Activated naive CD4-positive, alpha-beta T cell treated with Interleukin-2 at 50 U/mL for 16 hours (primary cell): Measurements from ENCODE around the gene EHD2.
"Not testable (repeated sequence)": the region's sequence is repeated elsewhere in the genome, so short reads cannot be mapped to it uniquely, and the experiment has no call there.

Experiments
- DNase-seq: peaks from one replicate; pipeline ENCODE4 v3.0.0-alpha.2; 2020

The EHD2 gene

DNA sequence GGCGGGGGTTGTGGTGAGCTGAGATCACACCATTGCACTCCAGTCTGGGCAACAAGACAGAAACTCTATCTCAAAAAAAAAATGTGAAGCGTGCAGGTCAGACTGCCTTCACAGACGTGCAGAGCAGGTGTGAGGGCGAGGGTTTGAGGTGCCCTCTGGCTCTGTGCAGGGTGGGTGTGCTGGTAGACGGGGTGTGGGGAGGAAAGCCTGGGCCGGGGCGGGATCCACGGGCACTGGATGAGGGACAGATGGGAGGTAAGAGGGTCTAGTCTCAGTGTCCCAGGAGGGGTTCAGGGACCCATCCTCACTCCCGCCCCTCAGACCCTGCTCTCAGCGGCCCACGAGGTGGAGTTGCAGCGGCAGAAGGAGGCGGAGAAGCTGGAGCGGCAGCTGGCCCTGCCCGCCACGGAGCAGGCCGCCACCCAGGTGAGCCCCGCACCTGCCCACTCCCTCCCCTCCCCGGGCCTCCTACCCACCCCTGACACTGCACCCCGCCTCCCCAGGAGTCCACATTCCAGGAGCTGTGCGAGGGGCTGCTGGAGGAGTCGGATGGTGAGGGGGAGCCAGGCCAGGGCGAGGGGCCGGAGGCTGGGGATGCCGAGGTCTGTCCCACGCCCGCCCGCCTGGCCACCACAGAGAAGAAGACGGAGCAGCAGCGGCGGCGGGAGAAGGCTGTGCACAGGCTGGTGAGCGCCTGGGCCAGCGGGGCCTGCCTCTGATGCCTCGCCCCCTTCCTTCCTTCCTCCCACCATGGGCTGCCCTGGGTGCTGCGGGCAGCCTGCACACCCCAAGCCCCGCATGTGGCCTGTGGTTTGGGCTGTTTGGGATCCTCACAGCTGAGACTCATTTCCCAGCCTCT is 41.2 kb downstream of the EHD2 start:
- no peak for DNase-seq

DNA sequence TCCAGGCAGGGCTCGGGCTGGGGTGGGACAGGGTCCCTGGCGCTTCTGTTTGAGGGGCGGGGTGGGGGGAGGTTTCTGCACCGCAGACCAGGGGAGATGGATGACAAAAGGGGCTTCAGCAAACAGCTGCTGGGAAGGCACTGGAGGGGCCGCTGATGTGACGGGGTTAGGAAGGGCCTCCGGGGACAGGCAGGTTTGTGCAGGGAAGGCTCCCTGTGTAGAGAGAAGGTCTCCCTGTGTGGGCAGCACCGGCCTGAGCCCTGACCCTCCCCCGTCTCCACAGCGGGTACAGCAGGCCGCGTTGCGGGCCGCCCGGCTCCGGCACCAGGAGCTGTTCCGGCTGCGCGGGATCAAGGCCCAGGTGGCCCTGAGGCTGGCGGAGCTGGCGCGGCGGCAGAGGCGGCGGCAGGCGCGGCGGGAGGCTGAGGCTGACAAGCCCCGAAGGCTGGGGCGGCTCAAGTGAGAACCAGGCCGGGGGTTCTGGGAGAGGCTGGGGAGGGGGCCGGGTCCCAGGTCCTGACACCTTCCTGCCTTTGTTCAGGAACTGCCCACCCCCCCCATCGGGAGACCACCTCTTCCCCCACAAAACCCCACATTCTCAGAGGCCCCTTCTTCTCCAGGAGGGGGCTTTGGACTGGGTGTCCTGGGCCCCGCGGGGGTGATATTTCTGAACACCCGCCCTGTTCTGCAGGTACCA is 42.0 kb downstream of the EHD2 start:
- DNase-seq: no peak

DNA sequence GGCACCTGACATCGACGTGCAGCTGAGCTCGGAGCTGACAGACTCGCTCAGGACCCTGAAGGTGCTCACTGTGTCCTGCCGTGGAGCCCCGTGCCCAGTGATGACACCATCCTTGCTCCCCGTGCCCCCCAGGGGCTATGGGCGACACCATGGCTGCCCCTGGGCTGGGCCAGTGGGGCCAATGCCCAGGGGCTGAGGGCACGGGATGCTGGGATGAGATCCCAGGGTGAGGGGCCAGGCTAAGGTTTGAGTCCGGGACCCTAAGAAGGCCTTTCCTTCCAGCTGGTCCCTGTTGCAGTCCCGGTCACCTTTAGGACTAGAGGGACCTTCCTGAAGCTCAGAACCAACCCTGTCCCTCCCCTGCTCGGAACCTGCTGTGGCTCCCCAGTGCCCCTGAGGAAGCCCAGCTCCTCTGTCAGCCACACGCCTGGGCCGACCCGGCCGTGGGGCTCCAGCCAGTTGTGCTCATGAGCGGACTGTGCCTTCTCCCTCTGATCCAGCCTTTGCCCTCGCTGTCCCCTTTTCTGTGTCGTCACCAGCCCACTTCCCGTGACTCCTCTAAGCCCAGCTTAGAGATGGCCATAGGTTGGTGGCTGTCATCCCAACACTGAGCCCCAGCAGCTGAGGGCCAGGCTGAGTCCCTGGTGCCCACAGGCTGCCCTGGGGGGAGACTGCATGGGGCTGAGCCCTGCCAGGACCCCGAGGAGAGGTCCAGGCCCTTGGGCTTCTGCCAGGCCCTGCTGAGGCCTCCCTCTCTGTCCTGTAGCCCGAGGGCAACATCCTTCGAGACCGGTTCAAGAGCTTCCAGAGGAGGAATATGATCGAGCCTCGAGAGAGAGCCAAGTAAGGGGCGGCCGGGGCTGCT is 42.8 kb downstream of the EHD2 start:
- DNase-seq: no peak

DNA sequence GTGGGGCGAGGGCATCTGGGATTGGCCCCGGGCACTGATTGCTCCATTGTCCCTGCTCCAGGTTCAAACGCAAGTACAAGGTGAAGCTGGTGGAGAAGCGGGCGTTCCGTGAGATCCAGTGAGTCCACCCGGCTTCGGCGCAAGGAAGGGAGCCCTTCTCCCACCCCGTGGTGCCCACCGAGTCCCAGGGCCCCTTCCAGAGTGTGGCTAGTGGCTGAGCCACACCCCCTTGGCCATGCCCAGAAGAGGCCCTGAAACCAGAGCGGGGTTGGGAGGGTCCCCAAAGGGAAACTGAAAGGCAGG is 43.4 kb downstream of the EHD2 start:
- no peak for DNase-seq

DNA sequence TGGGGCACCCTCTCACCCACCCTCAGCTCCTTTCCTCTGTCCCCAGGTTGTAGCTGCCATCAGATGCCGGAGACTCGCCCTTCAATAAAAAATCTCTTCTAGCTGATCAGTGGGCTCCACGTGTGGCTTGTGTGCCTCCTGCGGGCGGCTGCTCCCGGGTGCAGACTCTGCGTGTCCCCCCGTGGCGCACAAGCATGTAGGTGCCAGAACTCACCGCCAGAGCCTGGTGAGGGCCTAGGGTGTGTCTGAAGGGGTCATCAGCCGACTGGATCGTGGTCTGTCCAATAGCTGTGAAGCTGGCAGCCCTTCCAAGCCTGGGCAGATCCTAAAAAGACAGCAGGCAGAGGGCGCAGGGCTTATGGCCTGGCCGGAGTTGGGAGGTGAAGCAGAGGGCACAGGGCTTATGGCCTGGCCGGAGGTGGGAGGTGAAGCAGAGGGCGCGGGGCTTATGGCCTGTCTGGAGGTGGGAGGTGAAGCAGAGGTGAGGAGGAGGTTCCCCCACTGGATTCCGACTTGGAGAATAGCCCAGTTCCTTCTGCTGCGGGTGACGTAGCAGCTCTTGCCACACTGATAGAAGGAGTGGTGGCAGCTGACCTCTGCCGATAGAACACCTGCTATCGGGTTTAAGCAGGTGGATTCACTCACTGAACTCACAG is 43.9 kb downstream of the EHD2 start:
- DNase-seq: no peak

DNA sequence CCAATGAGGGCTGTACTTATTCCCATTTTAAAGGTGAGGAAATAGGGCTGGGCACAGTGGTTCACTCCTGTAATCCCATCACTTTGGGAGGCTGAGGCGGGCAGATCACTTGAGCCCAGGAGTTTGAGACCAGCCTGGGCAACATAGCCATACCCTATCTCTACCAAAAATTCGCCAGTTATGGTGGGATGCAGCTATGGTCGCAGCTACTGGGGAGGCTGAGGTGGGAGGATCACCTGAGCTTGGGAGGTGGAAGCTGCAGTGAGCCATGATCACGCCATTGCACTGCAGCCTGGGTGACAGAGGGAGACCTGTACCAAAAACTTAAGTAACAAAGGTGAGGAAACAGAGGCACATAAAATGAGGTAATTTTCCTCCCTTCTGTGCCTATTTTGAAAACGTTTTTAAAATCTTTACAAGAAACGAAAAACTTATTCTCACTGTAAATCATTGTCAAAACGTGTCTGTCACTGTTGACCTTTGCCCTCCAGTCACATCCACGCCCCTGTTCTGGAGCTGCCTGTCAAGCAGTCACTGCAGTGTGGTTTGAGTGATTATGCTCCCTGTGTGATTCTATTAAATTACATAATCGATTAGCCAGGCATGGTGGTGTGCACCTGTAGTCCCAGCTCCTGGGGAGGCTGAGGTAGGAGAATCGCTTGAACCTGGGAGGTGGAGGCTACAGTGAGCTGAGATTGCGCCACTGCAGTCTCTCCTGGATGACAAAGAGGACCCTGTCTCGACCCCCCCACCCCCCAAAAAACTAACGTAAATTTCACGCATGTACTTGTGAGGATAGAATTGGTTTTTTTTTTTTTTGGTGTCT is 44.6 kb downstream of the EHD2 start:
- DNase-seq: no peak

DNA sequence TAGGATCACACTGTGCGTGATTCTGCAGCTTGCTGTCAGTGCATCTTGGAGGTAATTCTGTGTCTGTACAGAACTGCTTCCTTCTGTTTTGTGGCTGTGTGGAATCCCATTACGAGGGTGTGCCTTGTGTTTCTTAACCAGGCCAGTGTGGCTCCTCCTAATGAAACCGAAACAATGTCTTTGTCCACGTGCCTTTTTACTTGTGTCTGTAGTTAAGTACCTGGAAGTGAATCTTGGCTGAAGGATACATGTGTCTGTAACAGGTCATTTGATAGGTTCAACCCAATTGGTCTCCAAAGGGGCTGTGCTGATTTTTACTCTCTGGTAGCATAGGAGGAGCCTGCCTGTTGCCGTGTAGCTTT is 45.2 kb downstream of the EHD2 start:
- no peak for DNase-seq

DNA sequence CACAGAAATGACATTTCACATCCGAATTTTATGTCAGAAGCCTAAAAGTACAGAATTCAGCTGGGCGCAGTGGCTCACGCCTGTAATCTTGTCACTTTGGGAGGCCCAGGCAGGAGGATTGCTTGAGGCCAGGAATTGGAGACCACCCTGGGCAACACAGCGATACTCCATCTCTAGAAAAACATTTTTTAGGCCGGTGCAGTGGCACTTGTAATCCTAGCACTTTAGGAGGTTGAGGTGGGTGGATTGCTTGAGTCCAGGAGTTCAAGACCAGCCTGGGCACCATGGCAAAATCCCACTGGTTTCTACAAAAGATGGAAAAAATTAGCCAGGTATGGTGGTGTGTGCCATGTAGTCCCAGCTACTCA is 47.4 kb downstream of the EHD2 start:
- DNase-seq: no peak

DNA sequence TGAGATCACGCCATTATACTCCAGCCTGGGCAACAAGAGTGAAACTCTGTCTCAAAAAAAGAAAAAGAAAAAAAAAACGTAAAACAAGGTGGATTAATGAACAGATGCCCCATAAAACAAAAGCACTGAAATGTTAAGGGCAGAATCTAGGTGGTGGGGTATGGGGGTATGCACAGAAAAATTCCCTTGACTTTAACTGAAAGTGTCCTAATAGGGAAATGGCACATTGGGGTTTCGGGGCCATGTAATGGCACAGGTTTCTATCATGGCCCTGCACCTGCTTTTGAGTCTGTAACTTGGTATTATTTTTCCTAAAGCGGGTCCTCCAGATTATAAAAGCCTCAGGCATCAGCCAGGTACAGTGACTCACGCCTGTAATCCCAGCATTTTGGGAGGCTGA is 48.3 kb downstream of the EHD2 start:
- DNase-seq: no peak

DNA sequence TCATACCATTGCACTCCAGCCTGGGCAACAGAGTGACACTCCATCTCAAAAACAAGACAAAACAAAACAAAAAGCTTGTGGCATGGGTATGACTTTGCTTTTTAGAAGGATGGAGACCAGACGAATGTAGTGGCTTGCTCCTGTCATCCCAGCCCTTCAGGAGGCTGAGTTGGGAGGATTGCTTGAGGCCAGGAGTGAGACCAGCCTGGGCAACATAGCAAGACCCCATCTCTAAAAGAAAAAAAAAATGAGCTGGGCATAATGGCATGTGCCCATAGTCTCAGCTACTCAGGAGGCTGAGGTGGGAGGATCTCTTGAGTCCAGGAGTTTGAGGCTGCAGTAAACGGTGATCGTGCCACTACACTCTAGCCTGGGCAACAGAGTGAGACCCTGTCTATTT is 48.9 kb downstream of the EHD2 start:
- no peak for DNase-seq

DNA sequence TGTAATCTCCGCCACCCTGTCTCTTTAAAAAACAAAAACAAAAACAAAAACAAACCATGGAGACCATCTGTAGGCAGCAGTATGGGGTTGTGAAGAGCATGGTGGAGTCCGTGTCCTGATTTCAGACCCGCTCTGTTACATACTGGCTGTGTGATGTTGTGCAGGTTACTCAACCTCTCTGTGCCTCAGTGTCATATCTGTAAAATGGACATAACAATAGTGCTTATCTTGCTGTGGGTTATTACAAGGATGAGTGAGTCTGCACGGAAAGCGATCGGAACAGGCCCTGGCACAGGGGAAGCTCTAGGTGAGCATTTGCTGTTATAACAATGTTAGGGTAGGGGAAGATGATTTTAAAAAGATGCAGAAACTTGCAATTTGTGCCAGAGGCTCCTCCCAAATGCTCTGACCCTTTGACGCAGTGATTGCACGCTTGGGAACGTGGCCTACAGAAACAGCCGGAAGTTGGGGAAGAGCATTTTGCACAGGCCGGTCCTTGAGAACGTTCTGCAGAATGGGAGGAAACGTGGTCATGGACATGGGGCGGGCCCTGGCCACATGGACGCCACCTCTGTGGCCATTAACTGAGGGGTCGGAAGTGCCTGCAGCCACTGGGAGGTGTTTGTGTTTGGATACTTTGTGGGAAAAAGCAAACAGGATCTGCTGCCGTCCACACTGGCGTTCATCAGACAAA is 49.5 kb downstream of the EHD2 start:
- no peak for DNase-seq

DNA sequence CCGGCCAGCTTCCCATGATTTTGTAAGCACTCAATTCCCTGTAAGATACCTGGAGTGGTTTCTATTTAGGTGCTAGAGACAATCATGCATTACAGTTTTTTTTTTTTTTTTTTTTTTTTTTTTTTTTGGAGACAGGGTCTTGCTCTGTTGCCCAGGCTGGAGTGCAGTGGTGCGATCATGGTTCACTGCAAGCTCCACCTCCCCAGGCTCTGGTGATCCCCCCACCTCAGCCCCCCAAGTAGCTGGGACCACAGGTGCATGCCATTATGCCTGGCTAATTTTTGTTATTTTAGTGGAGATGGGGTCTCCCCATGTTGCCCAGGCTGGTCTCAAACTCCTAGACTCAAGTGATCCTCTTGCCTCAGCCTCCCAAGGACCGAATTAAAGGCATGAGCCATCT is 51.5 kb downstream of the EHD2 start:
- not testable (repeated sequence) for DNase-seq

DNA sequence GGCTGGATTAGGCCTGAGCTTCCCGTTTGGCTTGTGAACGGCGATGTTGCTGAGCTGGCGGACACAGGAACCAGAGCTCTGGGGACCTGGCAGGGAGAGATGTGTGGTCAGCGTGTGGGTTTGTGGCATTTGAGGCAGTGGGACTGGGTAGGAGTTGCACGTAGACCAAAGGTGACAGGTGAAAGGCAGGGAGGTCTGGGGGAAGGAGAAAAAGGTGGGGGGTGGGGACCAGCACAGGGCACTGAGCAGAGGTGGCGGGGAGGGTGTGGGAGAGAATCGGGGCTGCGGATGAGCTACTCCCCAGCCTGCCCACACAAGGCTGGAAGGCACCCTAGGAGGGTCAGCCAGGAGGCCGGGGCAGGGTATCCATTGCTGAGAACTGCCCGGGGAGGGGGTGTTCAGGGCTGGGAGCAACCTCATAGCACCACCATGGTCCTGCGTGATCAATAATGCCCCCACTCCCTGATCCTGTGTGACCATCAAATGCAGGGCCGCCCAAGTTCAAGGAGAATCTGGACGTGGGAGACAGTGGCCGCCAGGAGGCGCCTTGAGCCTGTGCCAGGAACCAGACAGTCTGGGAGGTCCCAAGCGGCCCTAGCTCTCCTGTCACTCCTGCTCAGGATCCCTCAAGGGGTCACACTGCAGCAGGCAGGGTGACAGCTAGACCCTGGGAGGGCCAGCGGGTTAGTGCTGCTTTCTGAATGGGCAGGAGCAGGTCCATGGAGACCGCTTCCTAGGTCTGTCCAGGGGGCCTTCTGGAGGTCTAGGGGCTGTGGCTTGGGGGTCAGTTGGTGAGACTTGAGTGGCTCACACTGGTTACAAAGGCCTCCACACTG is 52.5 kb downstream of the EHD2 start:
- peak; percentile 52 for DNase-seq

DNA sequence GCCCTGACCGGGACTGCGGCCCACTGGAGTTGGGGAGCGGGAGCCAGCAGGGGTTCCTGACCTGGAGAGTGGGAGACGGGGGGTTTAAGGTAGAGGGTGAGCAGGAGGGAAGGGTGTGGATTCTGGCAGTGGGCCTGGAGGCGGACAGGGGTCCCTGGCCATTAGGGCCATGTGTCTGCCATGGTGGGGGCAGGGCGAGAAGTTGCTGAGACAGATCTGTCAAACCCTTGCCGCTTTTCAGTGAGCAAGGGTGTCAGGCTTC is 53.1 kb downstream of the EHD2 start:
- DNase-seq: no peak

DNA sequence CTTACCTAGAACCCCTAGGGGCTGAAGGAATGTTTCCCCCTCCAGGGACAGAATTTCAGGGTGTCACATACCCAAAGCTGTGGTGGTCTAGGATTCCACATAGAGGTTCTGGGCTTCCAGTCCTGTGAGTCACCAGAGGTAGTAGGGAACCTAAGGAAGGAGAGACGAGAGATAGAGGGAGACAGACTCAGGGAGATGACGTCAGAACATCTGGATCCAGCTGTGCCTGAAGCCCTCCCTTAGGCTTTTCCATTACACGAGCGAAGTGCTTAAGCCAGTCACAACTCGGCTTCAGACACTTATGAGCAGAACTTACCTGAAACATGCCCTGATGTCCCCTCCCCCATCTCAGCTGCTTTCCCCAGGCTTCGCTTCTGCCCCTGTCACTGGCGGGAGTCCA is 53.4 kb downstream of the EHD2 start:
- DNase-seq: no peak

DNA sequence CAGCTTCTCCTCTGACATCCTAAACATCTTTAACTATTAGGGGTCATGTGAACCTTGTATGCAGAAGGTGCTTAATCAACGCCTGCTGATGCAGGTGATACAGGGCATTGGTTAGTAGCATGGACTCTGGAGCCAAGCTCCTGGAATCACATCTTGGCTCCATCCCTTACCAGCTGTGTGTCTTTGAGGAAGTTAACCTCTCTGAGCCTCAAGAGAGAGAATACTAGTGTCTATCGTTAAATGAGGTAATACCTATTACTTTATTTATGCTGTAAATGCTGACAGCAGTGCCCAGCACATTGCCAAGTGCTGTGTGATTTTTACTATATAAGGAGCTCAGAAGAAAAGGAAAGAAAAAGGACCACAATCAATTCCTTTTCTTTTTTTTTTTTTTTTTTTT is 54.1 kb downstream of the EHD2 start:
- DNase-seq: no peak

DNA sequence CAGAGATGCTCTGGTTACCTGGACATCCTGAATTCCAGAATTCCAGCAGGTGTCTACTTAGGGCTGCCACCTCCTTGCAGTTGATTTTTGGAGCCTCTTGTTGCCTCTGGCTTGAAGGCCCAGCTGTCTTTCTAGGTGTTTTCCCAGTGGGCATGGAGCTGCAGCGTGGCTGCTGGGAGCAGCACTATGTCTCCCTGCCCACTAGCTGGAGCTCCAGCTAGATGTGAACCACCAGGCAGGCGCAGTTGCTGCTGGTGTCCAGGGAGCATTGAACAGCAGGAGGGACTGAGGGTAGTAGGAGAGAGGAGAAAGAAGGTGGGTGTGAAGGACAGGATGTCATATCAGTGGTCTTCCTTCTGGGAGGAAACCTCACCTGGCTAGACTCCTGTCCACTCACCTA is 55.4 kb downstream of the EHD2 start:
- DNase-seq: no peak

DNA sequence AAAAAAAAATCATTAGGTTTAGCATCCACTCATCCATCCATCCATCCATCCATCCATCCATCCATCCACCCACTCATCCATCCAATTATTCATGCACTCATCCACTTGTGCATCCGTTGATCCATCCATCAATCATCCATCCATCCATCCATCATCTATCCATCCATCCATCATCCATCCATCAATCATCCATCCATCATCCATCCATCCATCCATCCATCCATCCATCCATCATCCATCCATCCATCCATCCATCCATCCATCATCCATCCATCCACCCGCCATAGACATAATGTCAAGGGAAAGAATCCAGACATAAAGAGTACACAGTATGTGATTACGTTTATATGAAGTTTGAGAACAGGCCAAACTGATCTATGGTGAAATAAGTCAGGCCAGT is 56.3 kb downstream of the EHD2 start:
- no peak for DNase-seq

DNA sequence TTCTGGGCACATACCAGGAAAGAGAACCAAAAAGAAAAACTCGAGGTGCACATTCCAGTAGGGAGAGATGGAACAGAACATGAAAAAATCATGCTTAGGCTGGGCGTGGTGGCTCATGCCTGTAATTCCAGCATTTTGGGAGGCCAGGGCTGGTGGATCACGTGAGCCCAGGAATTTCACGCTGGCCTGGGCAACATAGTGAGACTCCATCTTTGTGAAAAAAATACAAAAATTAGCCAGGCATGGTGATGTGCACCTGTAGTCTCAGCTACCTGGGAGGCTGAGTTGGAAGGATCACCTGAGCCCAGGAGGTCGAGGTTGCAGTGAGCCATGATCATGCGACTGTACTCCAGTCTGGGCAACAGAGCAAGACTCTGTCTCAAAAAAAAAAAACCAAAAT is 58.1 kb downstream of the EHD2 start:
- not testable (repeated sequence) for DNase-seq

DNA sequence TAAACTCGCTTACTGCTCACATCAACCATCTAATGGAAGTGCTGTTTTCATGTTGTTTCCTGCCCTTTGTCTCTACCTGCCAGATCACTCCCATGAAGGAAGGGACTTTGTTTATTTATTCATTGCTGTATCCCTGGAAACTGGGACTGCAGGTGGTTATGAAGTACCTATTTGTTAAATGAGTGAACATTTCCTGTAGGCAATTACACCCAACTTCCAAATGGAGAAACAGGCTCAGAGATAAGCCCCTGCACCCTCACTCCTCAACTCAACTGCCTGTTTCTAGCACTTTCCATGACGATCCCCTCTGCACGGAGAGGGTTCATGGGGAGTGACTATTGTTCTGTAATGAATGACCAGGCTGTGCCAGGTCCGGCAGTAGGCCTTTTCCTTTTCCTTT is 63.3 kb downstream of the EHD2 start:
- no peak for DNase-seq
